GM06990 (cell line): ENCODE data around the gene RSU1.

ENCODE experiments used
- DNase-seq: peaks from one replicate; pipeline ENCODE4 v3.0.0-alpha.2; 2011; ENCODE audit not compliant: insufficient read length; ENCODE audit errors: extremely low read depth
- H3K27me3 ChIP-seq: replicated peaks from 2 replicates; pipeline ENCODE4 v1.6.0; 2011; ENCODE audit warnings: low read length; ENCODE audit not compliant: control insufficient read depth, insufficient read depth
- H3K36me3 ChIP-seq: 2 replicates; pipeline ENCODE4 v1.5.1; 2011; ENCODE audit warnings: low read length; ENCODE audit not compliant: control insufficient read depth, insufficient read depth
- H3K4me3 ChIP-seq: replicated peaks from 2 replicates; pipeline ENCODE4 v1.5.1; 2011; ENCODE audit warnings: low read depth, mild to moderate bottlenecking, control low read depth, low read length
- TF ChIP-seq, protein P1 (sequence below): IDR thresholded peaks from 2 replicates; pipeline ENCODE4 v1.5.1; 2011; ENCODE audit warnings: low read length, control low read depth, mild to moderate bottlenecking, inconsistent platforms; ENCODE audit not compliant: insufficient read depth, poor library complexity, severe bottlenecking

RSU1 gene

DNA sequence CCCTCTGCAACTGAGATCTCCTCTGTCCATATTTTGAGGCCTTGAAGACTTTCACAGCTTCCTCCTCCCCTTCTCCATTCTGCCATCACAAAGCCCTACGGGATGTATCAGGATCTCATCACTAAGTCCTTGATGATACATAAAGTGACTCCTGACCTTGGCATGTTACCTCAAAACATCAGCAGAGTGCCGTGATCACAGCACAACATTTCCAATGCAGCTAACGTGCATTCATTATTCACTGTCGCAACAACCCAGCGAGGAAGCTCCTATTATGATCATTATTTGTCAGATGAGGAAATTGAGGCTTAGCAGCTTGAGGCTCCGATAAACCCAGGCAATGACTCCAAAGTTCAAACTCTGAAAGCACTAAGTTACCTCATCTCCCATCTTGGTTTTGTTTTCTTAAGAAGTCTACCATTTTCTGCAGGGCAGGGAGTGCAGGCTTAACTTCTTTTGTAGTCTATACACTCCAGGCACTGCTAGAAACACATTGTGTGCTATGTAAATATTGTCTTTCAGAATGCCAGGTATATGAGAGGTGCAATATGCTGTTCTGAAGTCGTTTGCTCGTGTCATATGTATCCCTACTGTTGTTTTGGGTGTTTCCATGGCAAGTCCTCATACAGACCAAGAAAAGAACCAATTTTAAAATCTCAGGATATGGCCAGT is 215.0 kb downstream of the RSU1 start:
- no peak for DNase-seq
- TF ChIP-seq, protein P1, sequence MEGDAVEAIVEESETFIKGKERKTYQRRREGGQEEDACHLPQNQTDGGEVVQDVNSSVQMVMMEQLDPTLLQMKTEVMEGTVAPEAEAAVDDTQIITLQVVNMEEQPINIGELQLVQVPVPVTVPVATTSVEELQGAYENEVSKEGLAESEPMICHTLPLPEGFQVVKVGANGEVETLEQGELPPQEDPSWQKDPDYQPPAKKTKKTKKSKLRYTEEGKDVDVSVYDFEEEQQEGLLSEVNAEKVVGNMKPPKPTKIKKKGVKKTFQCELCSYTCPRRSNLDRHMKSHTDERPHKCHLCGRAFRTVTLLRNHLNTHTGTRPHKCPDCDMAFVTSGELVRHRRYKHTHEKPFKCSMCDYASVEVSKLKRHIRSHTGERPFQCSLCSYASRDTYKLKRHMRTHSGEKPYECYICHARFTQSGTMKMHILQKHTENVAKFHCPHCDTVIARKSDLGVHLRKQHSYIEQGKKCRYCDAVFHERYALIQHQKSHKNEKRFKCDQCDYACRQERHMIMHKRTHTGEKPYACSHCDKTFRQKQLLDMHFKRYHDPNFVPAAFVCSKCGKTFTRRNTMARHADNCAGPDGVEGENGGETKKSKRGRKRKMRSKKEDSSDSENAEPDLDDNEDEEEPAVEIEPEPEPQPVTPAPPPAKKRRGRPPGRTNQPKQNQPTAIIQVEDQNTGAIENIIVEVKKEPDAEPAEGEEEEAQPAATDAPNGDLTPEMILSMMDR: no peak
- Histone ChIP-seq H3K4me3 (no peak overlapping the region), H3K36me3 (no peaks in the 10 kb centered on the region; the same call in 1 of the 2 replicates), H3K27me3 (no peaks in the 10 kb centered on the region)

DNA sequence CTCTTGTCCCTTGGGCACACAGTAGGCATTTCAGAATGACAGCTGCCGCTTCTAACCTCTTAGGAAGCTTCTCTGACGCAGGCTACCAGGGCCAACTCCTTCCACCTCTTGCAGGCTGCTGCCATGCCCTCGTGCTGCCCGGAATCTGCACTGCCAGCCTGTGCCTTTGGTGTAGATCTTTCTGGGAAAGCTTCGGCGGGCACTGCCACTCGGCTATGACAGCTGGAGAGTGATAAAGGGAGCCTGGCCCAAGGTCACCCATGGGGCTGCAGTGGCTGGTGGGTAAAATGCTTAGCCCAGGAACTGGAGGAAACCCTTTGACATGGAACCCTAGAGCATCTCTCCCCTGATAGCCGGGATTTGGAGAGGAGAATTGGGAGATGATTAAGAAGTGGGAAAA is 217.6 kb downstream of the RSU1 start:
- Histone ChIP-seq H3K4me3 (no peak overlapping the region), H3K36me3 (no peaks in the 10 kb centered on the region; the same call in 1 of the 2 replicates), H3K27me3 (no peaks in the 10 kb centered on the region)
- no peak for DNase-seq
- TF ChIP-seq, protein P1: no peak

DNA sequence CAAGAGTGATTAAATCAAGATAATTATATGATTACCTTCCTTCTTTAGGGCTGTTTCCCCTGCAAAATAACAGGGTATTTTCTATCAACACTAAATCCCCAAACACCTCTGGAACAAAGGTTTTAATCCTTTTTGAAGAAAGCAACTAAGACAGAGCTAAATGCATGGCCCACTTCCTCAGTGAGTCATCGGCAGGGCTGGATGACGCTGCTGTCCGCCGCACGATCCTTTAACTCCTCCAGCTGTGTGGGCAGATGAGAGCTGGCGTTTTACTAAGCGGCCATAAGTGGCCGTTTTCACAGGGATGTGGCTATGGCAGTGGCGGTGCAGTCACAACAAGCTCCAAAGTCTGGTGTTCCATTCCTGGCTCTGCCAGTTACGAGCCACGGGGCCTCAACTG is 219.6 kb downstream of the RSU1 start:
- H3K36me3 ChIP-seq: no peaks in the 10 kb centered on the region; the same call in 1 of the 2 replicates
- H3K27me3 ChIP-seq: no peaks in the 10 kb centered on the region
- TF ChIP-seq, protein P1: no peak
- H3K4me3 ChIP-seq: no peak overlapping the region
- no peak for DNase-seq

DNA sequence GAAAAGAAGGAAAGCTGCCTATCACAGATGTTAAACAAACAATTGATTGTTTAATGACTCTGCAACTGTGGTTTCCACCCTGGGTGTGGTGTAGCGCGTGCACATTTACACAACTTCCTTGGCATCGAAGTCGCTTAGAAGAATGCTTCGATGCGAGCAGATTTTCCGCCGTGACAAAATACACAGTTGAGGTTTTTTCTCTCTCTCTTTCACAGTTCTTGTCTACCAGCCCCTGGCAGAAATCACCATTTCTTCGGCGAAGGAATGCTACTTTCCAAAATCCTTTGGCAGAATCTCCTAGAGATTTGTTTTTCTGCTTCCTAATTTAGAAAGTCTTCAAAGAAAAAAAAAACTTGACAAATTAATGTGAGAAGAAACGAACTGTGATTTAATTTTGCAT is 224.8 kb downstream of the RSU1 start:
- no peak for DNase-seq
- no peaks in the 10 kb centered on the region for H3K27me3 ChIP-seq
- H3K36me3 ChIP-seq: no peaks in the 10 kb centered on the region
- TF ChIP-seq, protein P1: no peak
- H3K4me3 ChIP-seq: no peak overlapping the region

DNA sequence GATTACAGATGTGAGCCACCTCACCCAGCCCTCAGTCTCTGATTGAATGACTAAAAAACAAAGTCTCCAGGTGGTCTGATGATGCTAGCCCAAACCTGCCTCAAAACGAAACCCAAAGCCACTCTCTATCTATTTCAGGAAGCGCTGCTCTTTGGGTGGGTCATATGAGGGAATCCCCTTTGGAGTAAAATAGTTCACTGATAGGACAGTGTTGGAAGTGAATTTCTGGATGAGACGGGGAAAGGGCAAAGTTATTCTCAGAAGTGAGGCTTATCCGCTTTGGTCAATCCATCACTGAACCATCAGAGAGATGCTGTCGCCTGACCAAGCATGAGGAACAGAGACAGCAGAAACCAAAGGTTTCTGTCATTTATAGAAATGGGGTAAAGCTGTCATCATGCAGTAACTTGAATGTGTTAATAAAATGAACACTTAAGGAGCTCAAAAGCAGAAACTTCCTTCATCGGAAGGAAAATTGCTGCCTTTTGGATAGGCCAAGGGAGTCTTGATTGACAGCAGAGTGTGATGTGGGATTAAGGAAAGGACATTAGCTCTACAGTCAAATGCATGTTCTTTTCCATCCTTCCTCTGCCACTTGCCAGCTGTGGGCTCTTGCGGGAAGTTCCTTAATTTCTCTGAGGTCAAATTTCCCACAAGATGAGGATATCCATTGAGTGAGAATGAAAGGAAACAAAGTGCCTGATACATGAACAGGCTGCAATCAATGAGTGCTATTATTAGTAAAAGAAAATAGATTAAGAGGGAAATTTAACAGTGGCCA is 230.7 kb downstream of the RSU1 start:
- TF ChIP-seq, protein P1: no peak
- H3K36me3 ChIP-seq: no peaks in the 10 kb centered on the region
- no peaks in the 10 kb centered on the region for H3K27me3 ChIP-seq
- DNase-seq: peak; percentile 66
- H3K4me3 ChIP-seq: peak overlapping the region; percentile 44

DNA sequence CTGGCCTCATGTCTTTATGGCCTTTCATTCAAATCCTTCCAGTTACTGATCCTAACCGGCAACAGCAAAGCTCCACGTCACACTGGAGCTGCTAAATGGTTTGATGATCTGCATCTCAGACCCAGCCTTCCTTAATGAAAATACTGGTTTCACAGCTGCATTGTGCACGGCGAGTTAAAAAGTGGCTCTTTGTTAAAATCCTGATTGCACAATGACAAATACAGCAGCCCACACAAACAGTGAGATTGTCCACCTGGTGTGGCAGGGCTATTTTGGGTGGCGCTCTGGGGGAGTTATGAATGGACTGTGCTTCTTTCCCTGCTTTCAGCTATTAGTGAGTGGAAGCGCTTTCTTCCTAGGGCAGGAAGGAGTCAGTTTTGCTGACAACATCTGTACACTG is 232.1 kb downstream of the RSU1 start:
- peak; percentile 66 for DNase-seq
- no peaks in the 10 kb centered on the region for H3K27me3 ChIP-seq
- TF ChIP-seq, protein P1: no peak
- H3K4me3 ChIP-seq: no peak overlapping the region
- H3K36me3 ChIP-seq: no peaks in the 10 kb centered on the region
